Middle frontal gyrus (tissue), 1 donor: ENCODE data around the gene PPP1R15B.

ENCODE experiments used
- DNase-seq: peaks from one replicate; pipeline ENCODE4 v3.0.0-alpha.2; 2015; ENCODE audit warnings: low spot score; ENCODE audit errors: extremely low spot score

PPP1R15B gene

GRCh38 chr1:204367193-204367858 lies 44.3 kb downstream of the PPP1R15B start:
- DNase-seq, result no peak

GRCh38 chr1:204366759-204367158 lies 44.9 kb downstream of the PPP1R15B start:
- DNase-seq, result no peak

- no peak for DNase-seq
Measured at GRCh38 chr1:204363335-204364114, 48.1 kb downstream of the PPP1R15B start.

DNA sequence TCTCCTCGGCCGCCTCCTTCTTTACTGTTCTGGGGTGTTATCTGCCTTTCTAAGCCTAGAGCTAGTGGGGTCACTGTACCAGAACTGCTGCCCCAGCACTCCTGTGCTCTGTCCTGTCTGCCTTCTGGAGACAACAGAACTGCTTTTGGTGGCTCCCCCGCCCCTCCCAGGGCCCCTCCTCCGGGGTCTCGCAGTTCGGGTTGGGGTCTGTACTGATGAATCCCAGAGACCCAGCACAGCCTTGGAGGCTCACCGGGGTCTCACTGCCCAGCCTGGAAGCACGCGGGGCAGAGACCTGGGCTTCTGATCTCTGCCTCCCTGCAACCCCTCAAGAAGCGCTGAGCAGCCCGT lies 48.7 kb downstream of the PPP1R15B start:
- DNase-seq, result no peak

- DNase-seq, result no peak
Measured at GRCh38 chr1:204361781-204362180, 49.8 kb downstream of the PPP1R15B start.

- DNase-seq, result no peak
Measured at GRCh38 chr1:204361341-204361771, 50.3 kb downstream of the PPP1R15B start.

GRCh38 chr1:204360314-204360713 lies 51.3 kb downstream of the PPP1R15B start:
- no peak for DNase-seq

DNA sequence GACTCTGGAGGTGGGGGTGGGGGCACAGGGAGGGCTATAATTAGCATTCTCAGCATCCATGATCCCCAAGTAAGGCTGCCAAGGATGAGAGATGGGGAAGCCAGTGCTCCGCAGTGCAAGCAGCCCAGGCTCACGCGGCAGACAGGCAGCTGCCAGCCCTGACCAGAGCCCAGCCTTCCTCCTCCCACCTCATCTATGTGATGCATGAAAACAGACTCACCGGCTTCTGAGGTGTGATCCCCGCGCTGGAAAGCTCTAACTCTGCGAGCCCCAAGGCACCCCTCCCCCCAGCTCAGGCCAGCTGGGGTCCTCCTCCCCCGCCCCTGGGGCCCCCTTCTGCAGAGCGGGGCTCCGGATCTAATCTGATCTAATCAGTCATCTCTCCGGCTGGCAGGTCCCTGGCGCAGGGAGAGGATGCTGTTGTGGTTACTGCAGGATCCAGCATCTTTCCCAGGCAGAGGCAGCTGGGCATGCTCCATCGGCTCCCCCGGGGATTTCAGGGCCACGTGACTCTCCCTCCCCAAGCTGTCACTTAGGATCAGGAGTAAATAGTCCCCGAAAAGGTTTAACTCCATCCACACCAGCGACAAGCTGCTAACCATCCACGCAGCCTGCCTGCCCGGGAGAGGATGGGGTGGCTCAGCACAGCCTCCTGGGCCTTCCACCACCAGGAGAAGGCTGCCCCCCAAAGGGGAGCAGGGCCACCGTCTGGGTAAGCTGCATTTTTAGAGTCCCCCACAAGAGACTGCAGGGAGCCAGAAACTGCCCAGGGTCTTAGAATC lies 52.0 kb downstream of the PPP1R15B start, which contains the start of gene PLEKHA6:
Gene PLEKHA6 (minus strand): TSS at position 456 of the 782 bp plus-strand sequence. CDS start 86,202 bp downstream, outside the sequence.
- peak; percentile 56 for DNase-seq

- no peak for DNase-seq
Measured at GRCh38 chr1:204359131-204359473, 52.5 kb downstream of the PPP1R15B start.

DNA sequence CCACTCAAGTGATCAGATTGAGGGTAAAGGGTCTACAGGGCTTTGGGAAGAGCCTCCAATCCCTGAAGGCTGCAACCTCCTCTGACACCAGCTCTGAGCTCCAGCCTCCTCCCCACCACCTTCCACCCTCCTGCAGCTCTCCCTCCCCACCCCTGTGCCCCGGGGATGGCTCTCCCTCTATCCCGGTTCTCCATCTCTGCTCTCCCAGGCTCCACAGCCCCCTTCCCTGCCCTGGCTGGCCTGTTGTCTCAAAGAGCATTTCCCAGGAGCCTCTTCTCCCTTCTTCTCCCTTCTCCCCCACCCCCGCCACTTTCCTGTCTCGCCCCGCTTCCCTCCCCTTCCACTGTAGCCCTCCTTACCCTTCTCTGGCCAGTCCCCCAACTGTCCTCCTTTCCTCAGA lies 53.0 kb downstream of the PPP1R15B start:
- no peak for DNase-seq

DNA sequence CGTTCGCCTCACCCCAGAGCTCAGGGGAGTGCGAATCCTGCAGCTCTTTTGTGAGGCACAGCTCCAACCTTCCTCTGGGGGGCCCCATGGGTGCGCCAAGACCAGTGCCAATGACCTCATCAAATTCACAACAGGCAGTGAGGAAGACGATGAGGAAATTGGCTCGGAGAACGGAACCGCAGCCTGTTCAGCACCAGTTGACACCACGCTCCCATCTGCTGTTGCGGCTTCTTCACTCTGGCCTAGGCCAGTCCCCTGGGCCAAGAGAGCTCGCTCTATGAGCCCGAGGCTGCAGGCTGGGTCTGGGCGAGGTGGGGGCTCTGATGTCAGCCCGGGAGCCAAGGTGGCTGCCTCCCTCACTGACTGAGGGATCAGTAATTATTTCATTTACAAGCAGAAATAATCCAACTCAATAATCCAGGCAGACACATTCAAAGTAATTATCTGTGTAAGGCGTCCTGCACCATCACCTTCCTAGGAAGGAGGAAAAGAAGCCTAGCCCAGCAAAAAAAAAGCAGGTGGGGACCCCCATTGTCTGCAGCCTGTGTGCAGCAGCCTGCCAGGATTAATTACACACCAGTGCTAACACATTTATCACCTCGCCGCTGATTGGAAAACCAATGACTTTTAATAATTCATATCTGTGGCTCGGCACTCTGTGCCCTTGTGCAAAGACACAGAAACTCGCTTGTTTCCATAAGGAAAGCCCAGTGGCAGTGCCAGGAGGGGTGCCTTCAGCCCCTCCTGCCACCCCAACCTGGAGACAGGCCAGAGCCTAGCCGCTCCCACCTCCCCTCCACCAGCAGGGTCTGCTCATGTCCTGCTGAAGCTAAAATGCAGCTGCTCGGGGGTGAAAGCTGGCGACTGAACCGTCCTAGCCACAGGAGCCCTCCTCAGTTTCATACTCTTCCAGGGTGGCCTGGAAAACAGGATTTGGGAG lies 53.8 kb downstream of the PPP1R15B start:
- no peak for DNase-seq

GRCh38 chr1:204356997-204357396 lies 54.6 kb downstream of the PPP1R15B start:
- DNase-seq, result no peak

DNA sequence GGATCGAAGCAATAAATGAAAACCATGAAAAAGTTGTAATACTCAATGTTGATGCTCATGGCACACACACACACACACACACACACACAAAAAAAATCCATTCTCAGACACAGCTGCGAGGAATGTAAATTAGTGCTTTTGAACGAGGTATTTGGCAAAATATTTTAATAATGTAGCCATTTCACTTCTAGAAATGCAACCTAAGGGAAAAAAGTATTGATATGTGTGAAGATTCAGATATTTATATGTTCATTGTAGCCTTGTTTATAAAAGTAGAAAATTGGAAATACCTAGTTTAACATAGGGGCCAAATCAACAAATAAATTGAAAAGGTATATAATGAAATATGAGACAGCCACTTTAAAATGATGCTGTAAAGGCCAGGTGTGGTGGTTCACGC lies 55.7 kb downstream of the PPP1R15B start:
- no peak for DNase-seq

- DNase-seq, result no peak
Measured at GRCh38 chr1:204354579-204354978, 57.0 kb downstream of the PPP1R15B start.
